ENCODE results near the gene HK2.

The HK2 gene

DNA sequence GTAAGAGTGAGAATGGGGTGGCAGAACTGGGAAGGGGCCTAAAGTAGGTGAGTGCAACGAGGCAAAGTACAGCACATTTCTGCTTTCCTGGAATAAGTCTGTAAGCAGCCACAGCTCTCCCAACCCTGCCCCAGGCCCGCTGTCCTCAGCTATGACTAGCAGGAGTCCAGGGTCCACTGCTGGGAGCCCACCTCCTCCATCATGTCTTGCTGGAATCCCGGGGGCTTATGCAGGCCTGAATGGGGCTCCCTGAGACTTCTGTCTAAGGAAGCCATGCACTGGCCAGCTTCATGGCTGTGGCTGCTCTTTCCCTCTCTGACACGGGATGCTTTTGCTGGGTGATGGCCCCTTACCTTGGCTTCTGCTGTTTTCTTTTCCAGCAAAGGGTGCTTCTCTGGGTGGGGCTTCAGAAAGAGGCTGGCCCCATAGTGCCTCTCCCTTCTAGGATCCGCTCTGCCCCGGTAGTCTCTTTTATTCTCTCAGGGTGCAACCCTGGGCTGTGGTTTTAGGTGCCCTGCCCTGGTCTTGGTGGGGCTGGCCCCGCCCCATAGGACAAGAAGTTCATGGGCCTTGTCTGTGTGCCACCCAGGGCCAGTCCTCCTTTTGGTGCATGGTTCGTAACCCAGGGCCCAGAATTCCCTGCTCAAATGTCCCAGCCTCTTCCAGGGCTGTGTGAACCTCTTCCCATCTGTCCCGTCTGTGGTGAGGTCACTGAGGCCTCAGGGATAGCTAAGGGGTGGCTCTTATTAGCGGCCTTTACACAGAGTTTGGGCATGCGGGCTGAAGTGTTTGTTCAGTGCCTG lies 90.7 kb downstream of the HK2 start:
- in situ Hi-C loops (cut with HindIII; ENCODE audit: low sequenced_read_pairs): no loop called here

DNA sequence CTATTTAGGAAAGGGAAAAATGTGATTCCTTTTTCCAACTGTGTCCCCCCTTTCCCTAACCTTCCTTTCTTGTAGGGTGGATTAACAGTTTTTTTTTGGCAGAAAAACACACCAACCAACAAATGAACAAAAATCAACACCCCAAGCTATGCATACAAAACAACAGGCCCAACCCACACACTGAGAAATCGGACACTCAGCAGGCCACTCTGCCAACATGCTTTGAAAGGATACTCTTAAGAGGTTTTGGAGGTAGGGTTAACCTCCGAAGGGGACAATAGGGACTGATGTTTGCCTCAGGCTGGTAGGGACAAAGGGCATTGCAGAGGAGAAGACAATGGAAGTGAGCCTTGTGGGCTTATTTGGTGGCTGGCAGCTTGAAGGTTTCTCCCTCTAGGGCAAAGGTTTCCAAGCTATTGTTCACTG lies 91.4 kb downstream of the HK2 start:
- in situ Hi-C loops (cut with HindIII; ENCODE audit: low sequenced_read_pairs): no loop called here

DNA sequence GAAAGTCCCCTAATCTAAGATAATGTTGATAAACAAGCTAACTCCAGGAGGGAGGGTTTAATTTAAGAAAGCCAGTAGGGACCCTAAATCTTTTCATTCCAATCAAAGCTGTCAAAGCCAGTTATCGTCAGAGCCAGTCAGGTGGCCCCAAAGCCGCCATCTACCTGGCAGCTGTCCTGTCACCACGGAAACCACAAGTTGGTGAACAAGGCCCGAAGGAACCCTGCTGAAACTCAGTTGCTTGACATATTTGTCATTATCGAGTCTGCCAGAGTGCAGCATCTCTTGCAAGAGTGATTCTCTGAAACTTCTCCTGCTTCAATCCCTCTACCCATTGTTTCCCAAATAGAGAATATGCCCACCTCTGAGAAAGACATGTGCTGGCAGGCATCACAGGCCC lies 93.7 kb downstream of the HK2 start:
- in situ Hi-C loops (cut with HindIII; ENCODE audit: low sequenced_read_pairs): no loop called here

DNA sequence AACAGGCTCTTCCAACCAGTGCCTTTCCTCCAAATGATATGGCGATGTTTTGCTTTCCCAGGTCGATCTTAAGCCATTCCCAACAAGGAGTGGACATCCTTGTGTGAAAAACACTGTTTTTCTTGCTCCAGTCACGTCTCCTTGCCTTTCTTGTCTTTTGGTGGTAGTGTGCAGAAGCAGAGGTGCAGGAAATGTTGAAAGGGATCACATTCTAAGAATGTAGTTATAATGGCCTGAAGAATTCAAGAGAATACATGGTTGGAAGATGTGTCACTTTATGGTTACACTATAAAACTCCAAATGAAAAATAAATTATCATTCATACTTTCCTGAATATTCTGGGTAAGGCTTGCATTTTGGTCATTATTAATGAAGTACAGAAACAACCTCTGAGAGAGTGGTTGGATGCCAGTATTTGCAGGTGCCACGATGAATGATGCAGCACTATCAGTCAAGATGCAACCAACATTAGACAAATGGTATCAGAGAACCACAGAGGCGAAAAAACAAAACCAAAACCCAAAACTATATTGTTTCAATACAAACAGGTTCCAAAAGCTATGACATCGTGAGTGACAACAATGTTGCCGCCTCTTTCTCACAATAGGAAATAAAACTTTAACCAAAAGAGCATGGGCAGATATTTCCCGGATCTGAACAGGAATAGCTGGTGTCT lies 97.0 kb downstream of the HK2 start:
- in situ Hi-C loops (cut with HindIII; ENCODE audit: low sequenced_read_pairs): no loop called here

DNA sequence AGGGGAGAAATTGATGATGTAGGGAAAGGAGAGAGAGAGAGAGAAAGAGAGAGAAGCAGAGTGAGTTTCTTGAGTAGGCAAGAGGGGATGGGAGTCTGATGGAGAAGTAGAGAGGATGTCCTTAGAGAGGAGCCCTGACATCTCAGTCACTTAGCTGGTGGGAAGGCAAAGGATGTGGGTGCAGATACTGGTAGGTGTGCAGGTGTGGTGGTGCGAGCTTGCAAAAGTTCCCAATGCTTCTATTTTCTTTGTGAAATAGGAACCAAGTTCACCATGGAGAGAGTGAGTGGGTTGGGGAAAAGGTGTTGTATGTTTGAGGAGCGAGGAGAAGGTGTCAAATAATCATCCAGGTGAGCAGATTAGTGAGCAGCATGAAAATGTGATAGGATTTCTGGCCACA lies 98.0 kb downstream of the HK2 start:
- in situ Hi-C loops (cut with HindIII; ENCODE audit: low sequenced_read_pairs): no loop called here

DNA sequence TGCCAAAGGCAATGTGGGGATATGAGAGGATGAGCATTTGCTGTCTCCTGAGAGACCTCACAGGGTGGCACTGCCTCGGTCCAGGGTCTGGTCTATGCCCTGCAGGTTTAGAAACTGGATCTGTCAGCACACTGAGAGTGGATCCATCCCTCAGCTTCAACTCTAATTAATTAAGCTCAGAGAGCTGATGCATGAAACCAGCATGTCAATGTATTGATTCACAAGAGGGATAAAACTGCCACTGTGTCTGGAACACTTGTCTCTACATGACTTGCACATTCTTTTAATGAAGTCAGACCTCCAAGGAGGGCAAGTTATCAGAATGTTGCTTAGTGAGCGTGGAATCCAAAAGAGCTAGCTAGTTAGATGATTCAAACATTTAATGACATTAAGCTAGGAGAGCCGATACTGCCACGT lies 102.1 kb downstream of the HK2 start:
- in situ Hi-C loops (cut with HindIII; ENCODE audit: low sequenced_read_pairs): no loop called here

DNA sequence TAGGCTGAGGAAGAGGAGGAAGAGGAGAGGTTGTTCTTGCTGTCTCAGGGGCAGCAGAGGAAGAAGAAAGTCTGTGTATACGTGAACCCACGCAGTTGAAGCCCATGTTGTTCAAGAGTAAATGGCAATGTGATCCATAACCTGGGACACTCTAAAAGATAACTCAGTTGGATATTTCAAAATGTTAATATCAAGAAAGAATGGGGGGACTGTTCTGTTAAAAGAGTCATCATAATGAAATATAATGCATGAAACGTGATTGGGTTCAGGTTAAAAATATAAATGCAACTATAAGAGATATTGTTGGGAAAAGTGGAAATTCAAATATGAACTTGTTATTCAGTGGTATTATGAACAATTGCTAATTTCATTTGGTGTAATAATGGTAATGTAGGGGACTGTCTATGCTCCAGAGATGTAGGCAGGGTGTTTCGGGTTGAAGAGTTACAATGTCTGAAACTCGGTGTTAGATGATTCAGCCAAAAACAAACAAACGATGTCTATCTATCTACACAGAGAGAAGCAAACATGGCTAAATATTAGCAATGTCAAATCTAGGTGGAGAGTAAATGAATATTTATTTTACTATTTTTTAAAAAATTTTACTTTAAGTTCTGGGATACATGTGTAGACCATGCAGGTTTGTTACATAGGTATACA lies 103.4 kb downstream of the HK2 start:
- in situ Hi-C loops (cut with HindIII; ENCODE audit: low sequenced_read_pairs): no loop called here

DNA sequence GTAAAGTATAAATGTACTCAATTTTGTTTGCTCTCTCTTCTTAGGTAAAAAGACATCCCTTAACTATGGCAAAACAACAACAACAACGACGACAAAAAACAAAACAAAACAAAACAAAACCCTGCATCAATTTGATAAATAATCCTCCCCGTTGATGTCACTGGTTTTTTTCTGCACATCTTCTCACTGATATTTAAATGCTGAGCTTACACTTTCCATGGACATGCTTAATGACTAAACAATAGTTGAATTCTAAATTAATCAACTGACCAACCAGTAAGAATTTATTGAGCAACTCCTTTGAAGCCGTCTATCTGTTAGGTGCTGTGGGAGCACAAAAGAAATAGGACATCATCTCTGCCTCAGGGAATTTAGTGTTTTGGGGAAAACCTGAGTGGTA lies 104.3 kb downstream of the HK2 start:
- in situ Hi-C loops (cut with HindIII; ENCODE audit: low sequenced_read_pairs): no loop called here

DNA sequence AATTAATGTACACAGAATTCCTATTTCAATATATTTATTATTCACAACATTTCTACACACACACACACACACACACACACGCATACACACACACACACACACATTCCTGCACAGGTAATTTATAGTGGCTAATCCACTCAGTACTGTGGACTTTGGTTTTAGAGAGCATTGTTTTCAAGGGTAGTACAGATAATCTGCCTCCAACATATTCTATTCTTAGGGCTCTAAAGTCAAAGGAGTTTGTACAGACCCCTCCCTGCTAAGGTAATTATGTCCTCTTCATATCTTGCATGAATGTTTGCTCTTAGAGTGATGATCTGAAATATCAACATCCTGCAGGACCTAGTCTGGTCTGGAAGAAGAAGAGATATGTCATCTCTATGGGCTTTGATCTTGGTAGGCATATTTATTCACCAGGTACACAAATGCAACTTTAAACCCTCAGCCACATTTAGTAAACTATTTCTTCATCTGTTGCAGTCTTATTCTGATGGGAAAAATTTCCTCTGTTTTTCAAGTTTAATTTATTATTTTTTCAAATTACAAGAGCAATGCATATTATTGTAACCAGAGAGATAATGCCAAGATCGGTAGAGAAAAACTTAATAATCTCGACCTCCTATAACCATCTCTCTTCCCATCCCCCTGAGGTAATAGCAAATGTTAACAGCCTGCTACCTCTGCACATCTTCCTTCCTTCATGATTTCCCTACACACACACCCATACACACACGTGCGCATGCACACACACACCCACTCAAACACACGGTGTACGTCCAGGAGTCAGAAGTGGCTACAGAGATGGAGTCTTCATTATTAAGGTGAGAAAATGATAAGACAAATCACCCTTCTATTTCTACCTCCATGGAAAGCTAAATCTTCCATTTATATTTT lies 106.2 kb downstream of the HK2 start:
- in situ Hi-C loops (cut with HindIII; ENCODE audit: low sequenced_read_pairs): no loop called here

DNA sequence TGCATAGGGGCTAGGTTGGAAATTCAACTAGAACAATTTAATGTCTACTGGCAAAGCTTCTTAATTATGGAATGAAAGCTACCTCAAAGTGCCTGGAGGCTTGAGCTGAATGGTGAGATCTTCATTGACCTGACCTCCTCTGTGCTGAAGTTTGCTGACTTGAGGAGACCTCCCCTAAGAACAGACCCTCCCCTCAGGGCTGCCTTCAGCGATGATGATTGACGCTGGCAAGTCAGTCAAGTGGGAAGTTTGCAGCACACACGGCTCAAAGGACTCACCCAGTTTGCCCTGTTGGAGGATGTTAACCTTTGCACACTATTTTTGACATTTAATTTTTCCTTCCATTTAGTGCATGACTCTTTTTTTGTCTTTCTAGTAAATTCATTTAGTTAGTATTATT lies 107.4 kb downstream of the HK2 start:
- in situ Hi-C loops (cut with HindIII; ENCODE audit: low sequenced_read_pairs): no loop called here

DNA sequence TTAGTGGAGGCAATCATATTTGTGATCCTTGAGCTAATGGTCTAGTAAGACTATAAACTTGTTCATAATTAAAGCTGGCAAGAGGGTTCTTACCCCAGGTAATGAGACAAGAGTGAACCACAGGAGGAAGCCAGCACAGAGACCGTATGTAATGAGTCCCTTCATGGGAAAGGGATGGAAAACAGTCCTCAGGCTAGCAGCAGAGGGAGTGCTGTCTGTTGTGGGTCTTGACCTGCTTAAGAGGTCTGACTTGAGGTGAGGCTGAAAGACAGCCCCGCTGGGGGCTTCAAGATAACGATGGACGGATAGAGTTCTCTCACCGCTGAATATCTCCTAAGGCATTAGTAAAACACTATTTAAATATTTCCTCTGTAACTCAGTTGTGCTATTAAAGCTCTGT lies 108.3 kb downstream of the HK2 start:
- in situ Hi-C loops (cut with HindIII; ENCODE audit: low sequenced_read_pairs): no loop called here
